ENCODE data around the gene CDH4.

- TF ChIP-seq CTCF (IDR thresholded peaks at IDR 0.05) (no peak), POLR2A (IDR thresholded peaks at IDR 0.05) (no peak)
Observed at GRCh38 chr20:61312925-61313324, 60.9 kb downstream of the CDH4 start.
